HCT116 (cell line): Measurements from ENCODE around the gene MBNL2. TPM values are rescaled to one million over a fixed set of nuclear protein-coding genes. Genes with fewer than 3 reads are reported as not detected.

Experiments used
- ATAC-seq: fragments of 200-7000 bp; cut with Tn5 transposase; 2 replicates; pipeline ENCODE4 v1.9.1; 2020; ENCODE audit warnings: mild to moderate bottlenecking, moderate library complexity
- BruUV-seq: library from RNA; stranded (reverse); fragments of 400-500 nt; replicated peaks from 2 replicates; lab custom pipeline; 2021; lab: Mats Ljungman, UMichigan
- CTCF ChIA-PET: fragments of 300-600 bp; sonication (Branson Sonifier 250); formaldehyde crosslinking; loops from one replicate; lab custom pipeline; 2021; ENCODE audit warnings: antibody characterized with exemption; lab: Charles Lee
- POLR2A ChIA-PET: fragments of 300-600, 350-600 bp; sonication (Branson Sonifier 250); formaldehyde crosslinking; loops from one replicate; lab custom pipeline; 2021; ENCODE audit warnings: antibody characterized with exemption; lab: Charles Lee
- RAD21 ChIA-PET, 2 experiments: fragments of 300-600 bp; sonication (Branson Sonifier 250); formaldehyde crosslinking; loops; one replicate each; lab custom pipeline; 2023; ENCODE audit warnings: low total read pairs in 2 of 2; ENCODE audit not compliant: uncharacterized antibody in 2 of 2, unreplicated experiment in 2 of 2, low non-redundant PET in 1 of 2; lab: Charles Lee
- DNase-seq: peaks from one replicate; pipeline ENCODE4 v3.0.0-alpha.2; 2010; ENCODE audit warnings: low read depth, low spot score
- H2AFZ ChIP-seq: fragments of 200-600 bp; shearing (Covaris generic), sonication (generic); 2 replicates; pipeline ENCODE4 v1.6.1; 2017; ENCODE audit warnings: low read depth, mixed run types, mixed read lengths, antibody characterized with exemption, low read length; ENCODE audit not compliant: poor library complexity, severe bottlenecking
- H3K27ac ChIP-seq: 2 replicates; pipeline ENCODE4 v1.5.1; 2012; ENCODE audit warnings: low read depth, low read length
- H3K27me3 ChIP-seq: fragments of 200-600 bp; sonication (generic); 2 replicates; pipeline ENCODE4 v1.6.1; 2016; ENCODE audit warnings: mixed run types, low read length, mixed read lengths; ENCODE audit not compliant: insufficient read depth
- H3K36me3 ChIP-seq, 2 experiments: fragments of 200-500 bp in 1 of 2; fragments of 200-600 bp in 1 of 2; sonication (Bioruptor generic) in 1 of 2; sonication (generic) in 1 of 2; 2 replicates each; pipeline versions ENCODE4 v1.5.1 to v1.6.1; 2014 to 2016; ENCODE audit warnings: low read length in 2 of 2, inconsistent platforms in 1 of 2, mixed read lengths in 1 of 2, mixed run types in 1 of 2; ENCODE audit not compliant: insufficient read depth in 2 of 2, control insufficient read depth in 1 of 2
- H3K4me1 ChIP-seq, 2 experiments: fragments of 200-600 bp in 1 of 2; sonication (generic) in 1 of 2; 2 replicates each; pipeline versions ENCODE4 v1.5.1 to v1.6.1; 2012 to 2017; ENCODE audit warnings: low read length in 2 of 2, inconsistent platforms in 1 of 2, mild to moderate bottlenecking in 1 of 2, mixed read lengths in 1 of 2, mixed run types in 1 of 2, moderate library complexity in 1 of 2; ENCODE audit not compliant: insufficient read depth in 2 of 2, control insufficient read depth in 1 of 2
- H3K4me2 ChIP-seq: fragments of 200-600 bp; sonication (generic); 2 replicates; pipeline ENCODE4 v1.6.1; 2017; ENCODE audit warnings: mixed run types, low read length, mixed read lengths
- H3K4me3 ChIP-seq, 2 experiments: fragments of 200-600 bp in 1 of 2; sonication (generic) in 1 of 2; replicated peaks in 1 of 2; 2 replicates each; pipeline ENCODE4 v1.5.1; 2011 to 2016; ENCODE audit warnings: low read length in 2 of 2, control low read depth in 1 of 2, low read depth in 1 of 2, mild to moderate bottlenecking in 1 of 2, mixed read lengths in 1 of 2, mixed run types in 1 of 2
- H3K79me2 ChIP-seq: fragments of 200-600 bp; sonication (generic); 2 replicates; pipeline ENCODE4 v1.6.1; 2017; ENCODE audit warnings: mild to moderate bottlenecking, mixed run types, low read length, moderate library complexity, mixed read lengths; ENCODE audit not compliant: insufficient read depth
- H3K9ac ChIP-seq: fragments of 200-600 bp; sonication (generic); 2 replicates; pipeline ENCODE4 v1.6.1; 2016; ENCODE audit warnings: low read length, mixed read lengths
- H3K9me2 ChIP-seq: fragments of 200-600 bp; sonication (generic), shearing (Covaris generic); 2 replicates; pipeline ENCODE4 v1.6.1; 2017; ENCODE audit warnings: mixed run types, mild to moderate bottlenecking, moderate library complexity; ENCODE audit not compliant: insufficient read depth
- H3K9me3 ChIP-seq, 2 experiments: fragments of 200-500 bp in 1 of 2; fragments of 200-600 bp in 1 of 2; sonication (Bioruptor generic) in 1 of 2; sonication (generic) in 1 of 2; 2 replicates each; pipeline ENCODE4 v1.6.1; 2014 to 2017; ENCODE audit warnings: low read length in 2 of 2, mixed read lengths in 2 of 2, inconsistent platforms in 1 of 2, low read depth in 1 of 2, mild to moderate bottlenecking in 1 of 2, mixed run types in 1 of 2, moderate library complexity in 1 of 2; ENCODE audit not compliant: control insufficient read depth in 1 of 2, insufficient read depth in 1 of 2
- H4K20me1 ChIP-seq: fragments of 200-600 bp; sonication (generic), shearing (Covaris generic); 2 replicates; pipeline ENCODE4 v1.6.1; 2017; ENCODE audit warnings: mixed run types, mild to moderate bottlenecking, moderate library complexity; ENCODE audit not compliant: insufficient read depth
- EGR1 ChIP-seq: IDR thresholded peaks from 2 replicates; pipeline ENCODE4 v1.6.1; 2012; ENCODE audit warnings: low read depth
- ELF1 ChIP-seq: IDR thresholded peaks from 2 replicates; pipeline ENCODE4 v1.6.1; 2012; ENCODE audit warnings: low read depth, borderline replicate concordance
- FOSL1 ChIP-seq: IDR thresholded peaks from 2 replicates; pipeline ENCODE4 v1.6.1; 2012; ENCODE audit warnings: low read depth
- RAD21 ChIP-seq: IDR thresholded peaks from 2 replicates; pipeline ENCODE4 v1.6.1; 2012; ENCODE audit warnings: low read depth, mild to moderate bottlenecking
- REST ChIP-seq: IDR thresholded peaks from 2 replicates; pipeline ENCODE4 v1.6.1; 2012; ENCODE audit warnings: low read depth
- YY1 ChIP-seq: IDR thresholded peaks from 2 replicates; pipeline ENCODE4 v1.6.1; 2011; ENCODE audit warnings: low read length, low read depth, moderate library complexity, mild to moderate bottlenecking; ENCODE audit not compliant: insufficient replicate concordance; ENCODE audit errors: extremely low read depth
- ZNF274 ChIP-seq: fragments of 200-500 bp; sonication (Bioruptor generic); IDR thresholded peaks from 2 replicates; pipeline ENCODE4 v1.6.1; 2014; ENCODE audit warnings: mild to moderate bottlenecking, low read depth, low read length, inconsistent platforms
- intact Hi-C: fragments of 100-400 bp; cut with micrococcal nuclease; formaldehyde crosslinking; loops from 2 replicates; pipeline ENCODE4 v1.10.0; 2022
- total RNA-seq: library from RNA; stranded (reverse); gene quantifications from one replicate; pipeline ENCODE4 v1.2.1, GENCODE V29; 2021; ENCODE audit not compliant: unreplicated experiment

Gene MBNL2
- total RNA-seq, 1 experiment from 2014 or later = 73.9 TPM

DNA sequence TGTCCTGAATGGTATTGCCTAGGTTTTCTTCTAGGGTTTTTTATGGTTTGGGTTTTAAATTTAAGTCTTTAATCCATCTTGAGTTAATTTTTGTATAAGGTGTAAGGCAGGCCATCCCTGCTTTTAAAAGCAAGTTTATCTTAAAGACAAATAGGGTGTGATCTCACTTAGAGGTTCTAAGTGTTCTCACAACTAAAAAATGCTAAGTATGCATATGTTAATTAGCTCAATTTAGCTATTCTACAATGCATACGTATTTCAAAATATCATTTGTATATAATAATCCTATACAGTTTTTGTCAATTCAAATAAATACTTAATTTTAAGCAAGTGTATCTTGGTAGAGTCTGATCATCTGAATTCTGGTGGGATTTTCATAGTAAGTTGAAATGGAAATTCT lies 50.4 kb downstream of the MBNL2 start:
- H4K20me1 ChIP-seq = no peaks in the 10 kb centered on the region
- ChIA-PET RAD21 (no interaction called here), POLR2A (interaction anchor here (1.1 to 2.3 kb wide), 2 partner anchors 15 to 50 kb away, joined by 3 to 8 read pairs; partner anchors contain the start of gene MBNL2), CTCF (no interaction called here)
- H3K4me2 ChIP-seq = peak overlapping the region; percentile 51
- TF ChIP-seq EGR1 = no peak
- no peak for TF ChIP-seq REST
- TF ChIP-seq ELF1 = no peak
- TF ChIP-seq FOSL1 = no peak
- no peak for TF ChIP-seq RAD21
- TF ChIP-seq ZNF274 = no peak
- no peak for TF ChIP-seq YY1
- no peaks in the 10 kb centered on the region for H3K9me2 ChIP-seq
- no peak overlapping the region for H2AFZ ChIP-seq
- no peak overlapping the region for H3K9ac ChIP-seq
- no peak overlapping the region for H3K4me3 ChIP-seq
- no peak for DNase-seq
- intact Hi-C loops = no loop called here
- H3K79me2 ChIP-seq = peaks cover 39% of the 10 kb centered on the region
- H3K27me3 ChIP-seq = no peaks in the 10 kb centered on the region
- BruUV-seq = no TSS peak
- peak overlapping the region; percentile 100; the same call in 1 of the 2 replicates for H3K27ac ChIP-seq
- no peak for ATAC-seq
- peaks cover 89 to 90% of the 10 kb centered on the region in 2 experiments for H3K4me1 ChIP-seq
- peaks cover 0 to 8% of the 10 kb centered on the region in 2 experiments; a peak in 2 of 4 replicates for H3K36me3 ChIP-seq
- H3K9me3 ChIP-seq = no peaks in the 10 kb centered on the region
